Hepatocyte (in vitro differentiated cells): Measurements from ENCODE around the gene PWWP2B. TPM values are rescaled to one million over a fixed set of nuclear protein-coding genes. Genes with fewer than 3 reads are reported as not detected.

Experiments used
- DNase-seq: peaks from one replicate; pipeline ENCODE4 v3.0.0-alpha.2; 2016; ENCODE audit warnings: low spot score
- H2AFZ ChIP-seq: fragments of 200-600 bp; sonication (generic); 2 replicates; pipeline ENCODE4 v1.6.0; 2016; ENCODE audit warnings: antibody characterized with exemption, mild to moderate bottlenecking
- H3K27ac ChIP-seq: fragments of 200-600 bp; sonication (generic); 2 replicates; pipeline ENCODE4 v1.5.1; 2016; ENCODE audit warnings: mild to moderate bottlenecking
- H3K27me3 ChIP-seq: fragments of 200-600 bp; sonication (generic); 2 replicates; pipeline ENCODE4 v1.6.1; 2016
- H3K36me3 ChIP-seq: fragments of 200-600 bp; sonication (generic); replicated peaks from 2 replicates; pipeline ENCODE4 v1.5.1; 2016; ENCODE audit warnings: low read depth; ENCODE audit not compliant: insufficient read depth
- H3K4me1 ChIP-seq: fragments of 200-600 bp; sonication (generic); 2 replicates; pipeline ENCODE4 v1.5.1; 2016; ENCODE audit warnings: mild to moderate bottlenecking, moderate library complexity; ENCODE audit not compliant: insufficient read depth
- H3K4me2 ChIP-seq: fragments of 200-600 bp; sonication (generic); 2 replicates; pipeline ENCODE4 v1.6.0; 2016
- H3K4me3 ChIP-seq: fragments of 200-600 bp; sonication (generic); 2 replicates; pipeline ENCODE4 v1.5.1; 2016; ENCODE audit warnings: mild to moderate bottlenecking
- H3K79me2 ChIP-seq: fragments of 200-600 bp; sonication (generic); 2 replicates; pipeline ENCODE4 v1.6.0; 2017; ENCODE audit warnings: mild to moderate bottlenecking
- H3K9me2 ChIP-seq: fragments of 200-600 bp; sonication (generic); replicated peaks from 2 replicates; pipeline ENCODE4 v1.6.0; 2017; ENCODE audit warnings: mild to moderate bottlenecking; ENCODE audit not compliant: insufficient read depth
- H3K9me3 ChIP-seq: fragments of 200-600 bp; sonication (generic); 2 replicates; pipeline ENCODE4 v1.5.1; 2016; ENCODE audit warnings: low read depth, mild to moderate bottlenecking
- H4K20me1 ChIP-seq: fragments of 200-600 bp; sonication (generic); 2 replicates; pipeline ENCODE4 v1.6.0; 2016; ENCODE audit warnings: mild to moderate bottlenecking; ENCODE audit not compliant: insufficient read depth, poor library complexity, severe bottlenecking
- EZH2 ChIP-seq: fragments of 200-600 bp; sonication (generic); IDR thresholded peaks from 2 replicates; pipeline ENCODE4 v1.6.1; 2016; ENCODE audit warnings: antibody characterized with exemption, mild to moderate bottlenecking, borderline replicate concordance
- EZH2phosphoT487 ChIP-seq: fragments of 200-600 bp; sonication (generic); IDR thresholded peaks from one replicate; pipeline ENCODE4 v1.6.1; 2018; ENCODE audit warnings: antibody characterized with exemption, mild to moderate bottlenecking, low read depth, moderate library complexity; ENCODE audit not compliant: unreplicated experiment, severe bottlenecking
- WGBS: methylation state at CpG from one replicate; pipeline ENCODE4 v1.1.6; 2016; ENCODE audit warnings: low lambda C conversion rate; ENCODE audit errors: missing lambda C conversion rate; 5-methylcytosine and 5-hydroxymethylcytosine counted together
- polyA plus RNA-seq: library from polyadenylated mRNA; unstranded; fragments of >200 nt; fragmentation: Nextera tagmentation; extraction: Ambion mirVana; gene quantifications from 2 replicates; pipeline ENCODE4 v1.2.1, GENCODE V29; 2016
- total RNA-seq: library from RNA; depleted of rRNA; stranded (reverse); fragments of >200 nt; gene quantifications from 2 replicates; pipeline ENCODE4 v1.2.3, GENCODE V29; 2014
- TF ChIP-seq, protein P1 (sequence below): fragments of 200-600 bp; sonication (generic); IDR thresholded peaks from 2 replicates; pipeline ENCODE4 v1.5.1; 2016; ENCODE audit warnings: antibody characterized with exemption, mild to moderate bottlenecking; ENCODE audit not compliant: poor library complexity

PWWP2B gene
- total and polyA plus RNA-seq, 2 experiments from 2014 or later, result 10.7 to 18.0 TPM

- H3K9me3 ChIP-seq, result no peaks in the 10 kb centered on the region
- no peak for TF ChIP-seq EZH2phosphoT487
- TF ChIP-seq, protein P1, sequence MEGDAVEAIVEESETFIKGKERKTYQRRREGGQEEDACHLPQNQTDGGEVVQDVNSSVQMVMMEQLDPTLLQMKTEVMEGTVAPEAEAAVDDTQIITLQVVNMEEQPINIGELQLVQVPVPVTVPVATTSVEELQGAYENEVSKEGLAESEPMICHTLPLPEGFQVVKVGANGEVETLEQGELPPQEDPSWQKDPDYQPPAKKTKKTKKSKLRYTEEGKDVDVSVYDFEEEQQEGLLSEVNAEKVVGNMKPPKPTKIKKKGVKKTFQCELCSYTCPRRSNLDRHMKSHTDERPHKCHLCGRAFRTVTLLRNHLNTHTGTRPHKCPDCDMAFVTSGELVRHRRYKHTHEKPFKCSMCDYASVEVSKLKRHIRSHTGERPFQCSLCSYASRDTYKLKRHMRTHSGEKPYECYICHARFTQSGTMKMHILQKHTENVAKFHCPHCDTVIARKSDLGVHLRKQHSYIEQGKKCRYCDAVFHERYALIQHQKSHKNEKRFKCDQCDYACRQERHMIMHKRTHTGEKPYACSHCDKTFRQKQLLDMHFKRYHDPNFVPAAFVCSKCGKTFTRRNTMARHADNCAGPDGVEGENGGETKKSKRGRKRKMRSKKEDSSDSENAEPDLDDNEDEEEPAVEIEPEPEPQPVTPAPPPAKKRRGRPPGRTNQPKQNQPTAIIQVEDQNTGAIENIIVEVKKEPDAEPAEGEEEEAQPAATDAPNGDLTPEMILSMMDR, result no peak
- TF ChIP-seq EZH2, result no peak
- H3K4me2 ChIP-seq, result no peak overlapping the region
- H4K20me1 ChIP-seq, result no peaks in the 10 kb centered on the region
- peaks cover 49% of the 10 kb centered on the region for H3K4me1 ChIP-seq
- WGBS, result 90% methylated on average over 26 of the region's 26 CpGs
- peaks cover 12% of the 10 kb centered on the region for H3K79me2 ChIP-seq
- H3K9me2 ChIP-seq, result no peaks in the 10 kb centered on the region
- no peaks in the 10 kb centered on the region for H3K36me3 ChIP-seq
- peak overlapping the region; percentile 99 for H3K27ac ChIP-seq
- H2AFZ ChIP-seq, result no peak overlapping the region
- no peaks in the 10 kb centered on the region for H3K27me3 ChIP-seq
- no peak for DNase-seq
- no peak overlapping the region for H3K4me3 ChIP-seq
Observed at GRCh38 chr10:132422903-132423825, 26.2 kb downstream of the PWWP2B start.

- H3K9me2 ChIP-seq, result no peaks in the 10 kb centered on the region
Observed at GRCh38 chr10:132423966-132424861, 27.2 kb downstream of the PWWP2B start.

GRCh38 chr10:132425029-132425756 lies 28.2 kb downstream of the PWWP2B start:
- Histone ChIP-seq H3K4me3 (no peak overlapping the region), H3K4me2 (no peak overlapping the region), H3K36me3 (no peaks in the 10 kb centered on the region), H3K27ac (no peak overlapping the region), H3K9me2 (no peaks in the 10 kb centered on the region), H4K20me1 (no peaks in the 10 kb centered on the region), H3K27me3 (no peaks in the 10 kb centered on the region), H3K79me2 (peaks cover 7% of the 10 kb centered on the region), H3K4me1 (peaks cover 32% of the 10 kb centered on the region), H3K9me3 (no peaks in the 10 kb centered on the region), H2AFZ (no peak overlapping the region)
- TF ChIP-seq EZH2phosphoT487 (no peak), EZH2 (no peak)
- TF ChIP-seq, protein P1, result no peak
- no peak for DNase-seq
- WGBS, result 99% methylated on average over 51 of the region's 61 CpGs

More at GRCh38 chr10:132423966-132424861, 27.2 kb downstream of the PWWP2B start:
- H3K79me2 ChIP-seq, result peaks cover 7% of the 10 kb centered on the region
- H3K36me3 ChIP-seq, result no peaks in the 10 kb centered on the region
- H3K4me3 ChIP-seq, result no peak overlapping the region
- H2AFZ ChIP-seq, result no peak overlapping the region
- no peak for TF ChIP-seq EZH2
- TF ChIP-seq, protein P1, result no peak
- TF ChIP-seq EZH2phosphoT487, result no peak
- no peaks in the 10 kb centered on the region for H3K27me3 ChIP-seq
- no peaks in the 10 kb centered on the region for H4K20me1 ChIP-seq
- H3K27ac ChIP-seq, result no peak overlapping the region
- H3K4me1 ChIP-seq, result peaks cover 39% of the 10 kb centered on the region
- no peak overlapping the region for H3K4me2 ChIP-seq
- H3K9me3 ChIP-seq, result no peaks in the 10 kb centered on the region
- 91% methylated on average over 21 of the region's 21 CpGs for WGBS
- no peak for DNase-seq
